HG03196 (cell line): ENCODE data around the gene SEC22C.
"Not testable (repeated sequence)": the region's sequence is repeated elsewhere in the genome, so short reads cannot be mapped to it uniquely, and the experiment has no call there.

Source experiments
- ATAC-seq: cut with Tn5 transposase; IDR thresholded peaks from one replicate; pipeline ENCODE4 v1.9.1; 2021; ENCODE audit not compliant: unreplicated experiment

The SEC22C gene

GRCh38 chr3:42582474-42583070 lies 805 bp upstream of the SEC22C start:
- no peak for ATAC-seq

- ATAC-seq = no peak
These were observed 413 bp downstream of the SEC22C start for GRCh38 chr3:42581400-42581708.

GRCh38 chr3:42579346-42579745 lies 2.4 kb downstream of the SEC22C start:
- ATAC-seq = not testable (repeated sequence)

GRCh38 chr3:42578054-42578453 lies 3.7 kb downstream of the SEC22C start:
- ATAC-seq = no peak

GRCh38 chr3:42575137-42575741 lies 6.5 kb downstream of the SEC22C start:
- ATAC-seq = no peak

- ATAC-seq = no peak
These were observed 9.5 kb downstream of the SEC22C start for GRCh38 chr3:42572278-42572677.

- ATAC-seq = no peak
These were observed 12.1 kb downstream of the SEC22C start for GRCh38 chr3:42569593-42570142.

- no peak for ATAC-seq
These were observed 19.5 kb downstream of the SEC22C start for GRCh38 chr3:42562047-42562907.

- ATAC-seq = no peak
These were observed 23.9 kb downstream of the SEC22C start for GRCh38 chr3:42557854-42558253.

GRCh38 chr3:42556817-42557216 lies 24.9 kb downstream of the SEC22C start:
- not testable (repeated sequence) for ATAC-seq

- ATAC-seq = peak; percentile 73
These were observed 25.6 kb downstream of the SEC22C start for GRCh38 chr3:42556089-42556632.

- ATAC-seq = no peak
These were observed 28.9 kb downstream of the SEC22C start for GRCh38 chr3:42552830-42553229.

GRCh38 chr3:42550250-42550649 lies 31.5 kb downstream of the SEC22C start:
- no peak for ATAC-seq

- no peak for ATAC-seq
These were observed 32.6 kb downstream of the SEC22C start for GRCh38 chr3:42549131-42549530.

- no peak for ATAC-seq
These were observed 34.3 kb downstream of the SEC22C start for GRCh38 chr3:42547401-42547945.

GRCh38 chr3:42546691-42547213 lies 35.0 kb downstream of the SEC22C start:
- ATAC-seq = no peak

GRCh38 chr3:42545284-42545900 lies 36.4 kb downstream of the SEC22C start:
- ATAC-seq = no peak

GRCh38 chr3:42544492-42545283 lies 37.1 kb downstream of the SEC22C start:
- ATAC-seq = no peak

GRCh38 chr3:42541079-42541478 lies 40.7 kb downstream of the SEC22C start:
- no peak for ATAC-seq
